GM12878 (cell line): Measurements from ENCODE around the gene NOXA1. TPM values are rescaled to one million over a fixed set of nuclear protein-coding genes. Genes with fewer than 3 reads are reported as not detected.

ENCODE experiments used
- ATAC-seq: fragments of 200-7000 bp; cut with Tn5 transposase; 3 replicates; pipeline ENCODE4 v1.9.1; 2020; ENCODE audit warnings: mild to moderate bottlenecking, moderate library complexity
- BruUV-seq: library from RNA; stranded (reverse); fragments of 400-500 nt; replicated peaks from 2 replicates; lab custom pipeline; 2021; lab: Mats Ljungman, UMichigan
- CTCF ChIA-PET: fragments of 300-600 bp; sonication (Branson Sonifier 250); formaldehyde crosslinking; extraction: SDS; loops from one replicate; lab custom pipeline; 2021; ENCODE audit warnings: inconsistent platforms; lab: Yijun Ruan, JAX
- POLR2A ChIA-PET: fragments of 350-600 bp; formaldehyde crosslinking; extraction: SDS; loops from one replicate; lab custom pipeline; 2021; ENCODE audit warnings: inconsistent platforms; lab: Charles Lee
- RAD21 ChIA-PET: fragments of 300-600 bp; sonication (Branson Sonifier 250); formaldehyde crosslinking; loops from one replicate; lab custom pipeline; 2023; ENCODE audit warnings: antibody characterized with exemption; ENCODE audit not compliant: unreplicated experiment; lab: Charles Lee
- SMC1A ChIA-PET: fragments of 300-600 bp; sonication (Branson Sonifier 250); formaldehyde crosslinking; loops from one replicate; lab custom pipeline; 2023; ENCODE audit not compliant: unreplicated experiment, uncharacterized antibody; lab: Charles Lee
- DNase-seq: peaks from one replicate; pipeline ENCODE4 v3.0.0-alpha.2; 2011; ENCODE audit warnings: low read depth, low spot score
- FAIRE-seq: peaks from 3 replicates; lab custom pipeline; 2011; peaks lifted over from hg19 to GRCh38; lab: Jason Lieb, UNC
- H2AFZ ChIP-seq: 2 replicates; pipeline ENCODE4 v1.6.0; 2011; ENCODE audit warnings: low read depth, low read length, control low read depth; ENCODE audit not compliant: control insufficient read depth
- H3K27ac ChIP-seq: 2 replicates; pipeline ENCODE4 v1.5.1; 2011; ENCODE audit warnings: control low read depth; ENCODE audit not compliant: control insufficient read depth, insufficient read depth
- H3K27me3 ChIP-seq, 2 experiments: replicated peaks in 1 of 2; 2 replicates each; pipeline versions ENCODE4 v1.6.0 to v1.6.1; 2011; ENCODE audit warnings: low read length in 1 of 2; ENCODE audit not compliant: control insufficient read depth in 2 of 2, insufficient read depth in 2 of 2
- H3K36me3 ChIP-seq, 2 experiments: 2 replicates each; pipeline ENCODE4 v1.5.1; 2011; ENCODE audit warnings: low read length in 1 of 2; ENCODE audit not compliant: control insufficient read depth in 2 of 2, insufficient read depth in 2 of 2
- H3K4me1 ChIP-seq: 2 replicates; pipeline ENCODE4 v1.6.1; 2011; ENCODE audit warnings: mild to moderate bottlenecking, low read length, moderate library complexity, mixed read lengths; ENCODE audit not compliant: control insufficient read depth, insufficient read depth
- H3K4me2 ChIP-seq: 2 replicates; pipeline ENCODE4 v1.6.0; 2011; ENCODE audit warnings: control low read depth; ENCODE audit not compliant: control insufficient read depth, insufficient read depth
- H3K4me3 ChIP-seq: fragments of 200-600 bp; sonication (generic); 2 replicates; pipeline ENCODE4 v1.5.1; 2016
- H3K79me2 ChIP-seq: 2 replicates; pipeline ENCODE4 v1.6.0; 2011; ENCODE audit warnings: low read length; ENCODE audit not compliant: control insufficient read depth, insufficient read depth
- H3K9ac ChIP-seq: 2 replicates; pipeline ENCODE4 v1.8.0; 2011; ENCODE audit warnings: low read length, control low read depth, mixed read lengths; ENCODE audit not compliant: control insufficient read depth, insufficient read depth
- H3K9me3 ChIP-seq: replicated peaks from 3 replicates; pipeline ENCODE4 v1.5.1; 2011; ENCODE audit warnings: mild to moderate bottlenecking, low read length; ENCODE audit not compliant: control insufficient read depth, insufficient read depth
- H4K20me1 ChIP-seq: 2 replicates; pipeline ENCODE4 v1.6.0; 2011; ENCODE audit not compliant: control insufficient read depth, insufficient read depth
- CEBPZ ChIP-seq: fragments of 150-350 bp; IDR thresholded peaks from 2 replicates; pipeline ENCODE4 v1.6.1; 2016; ENCODE audit warnings: low read depth, low read length
- ESRRA ChIP-seq: IDR thresholded peaks from 2 replicates; pipeline ENCODE4 v1.6.1; 2012; ENCODE audit warnings: mild to moderate bottlenecking, low read length, improper control_type of control experiment
- NFXL1 ChIP-seq: fragments of 450-650 bp; IDR thresholded peaks from 2 replicates; pipeline ENCODE4 v1.6.1; 2017; ENCODE audit warnings: antibody characterized with exemption, mild to moderate bottlenecking, borderline replicate concordance
- SMAD1 ChIP-seq: fragments of 450-650 bp; IDR thresholded peaks from 2 replicates; pipeline ENCODE4 v1.6.1; 2018; ENCODE audit warnings: mild to moderate bottlenecking, low read depth; ENCODE audit not compliant: partially characterized antibody
- SP1 ChIP-seq: IDR thresholded peaks from one replicate; pipeline ENCODE4 v1.6.1; 2011; ENCODE audit warnings: low read depth, low read length
- WGBS: methylation state at CpG from one replicate; pipeline ENCODE4 v1.1.6; 2016; ENCODE audit warnings: low lambda C conversion rate; ENCODE audit not compliant: insufficient replicate concordance, insufficient coverage; ENCODE audit errors: missing lambda C conversion rate; 5-methylcytosine and 5-hydroxymethylcytosine counted together
- in situ Hi-C: fragments of 300-500 bp; cut with MboI; formaldehyde crosslinking; loops from 9 replicates; pipeline ENCODE4 v1.14.3; 2018; ENCODE audit warnings: mixed read lengths
- intact Hi-C: fragments of 100-400 bp; cut with micrococcal nuclease; formaldehyde crosslinking; loops from one replicate; pipeline ENCODE4 v1.14.2; 2022; ENCODE audit not compliant: unreplicated experiment
- polyA plus RNA-seq, 11 experiments: library from polyadenylated mRNA; depleted of rRNA in 4 of 11; unstranded in 6 of 11; stranded (reverse) in 5 of 11; fragments of >200 nt; fragmentation: Nextera tagmentation in 4 of 11; fragmentation: Illumina TruSeq in 1 of 11; extraction: Ambion mirVana in 4 of 11; extraction: Trizol in 1 of 11; gene quantifications; 1 replicate in 1 of 11; 2 replicates in 10 of 11; pipeline versions ENCODE4 v1.2.1 to v1.2.3, GENCODE V29; 2011 to 2016; ENCODE audit warnings: inconsistent platforms in 2 of 11, missing spikeins in 2 of 11, low read depth in 1 of 11
- total RNA-seq, 4 experiments: library from RNA; depleted of rRNA in 3 of 4; stranded (reverse); fragments of >200 nt in 3 of 4; fragmentation: Illumina TruSeq in 1 of 4; extraction: Trizol in 1 of 4; gene quantifications; 2 replicates each; pipeline versions ENCODE4 v1.2.1 to v1.2.3, GENCODE V29; 2013 to 2021

Gene NOXA1
- total and polyA plus RNA-seq, 10 of the 15 experiments (the other 5 are each of a cell fraction or from before 2014, with no cell fraction given) = 0.08 to 0.20 TPM; not detected in 8

- intact Hi-C loops = no loop called here
- FAIRE-seq (no peak), ATAC-seq (no peak), DNase-seq (no peak)
- no peaks in the 10 kb centered on the region for H3K36me3 ChIP-seq
- H4K20me1 ChIP-seq = no peaks in the 10 kb centered on the region
- no peak overlapping the region for H3K4me2 ChIP-seq
- H3K79me2 ChIP-seq = no peaks in the 10 kb centered on the region
- H2AFZ ChIP-seq = no peak overlapping the region
- 0 out of 2 replicates have a peak, but pooled peaks cover 6% of the 10 kb centered on the region for H3K4me1 ChIP-seq
- in situ Hi-C loops = no loop called here
- SMC1A ChIA-PET = no interaction called here
- POLR2A ChIA-PET = no interaction called here
- H3K27me3 ChIP-seq = no peaks in the 10 kb centered on the region
- whole genome bisulfite sequencing = 48% methylated on average over 41 of the region's 43 CpGs
- CTCF ChIA-PET = no interaction called here
- no peak for TF ChIP-seq ESRRA
- no peak for TF ChIP-seq CEBPZ
- TF ChIP-seq SP1 = no peak
- no peak for TF ChIP-seq NFXL1
- TF ChIP-seq SMAD1 = no peak
- no peaks in the 10 kb centered on the region for H3K9me3 ChIP-seq
- no peak overlapping the region for H3K27ac ChIP-seq
- no peak overlapping the region for H3K4me3 ChIP-seq
- no peak overlapping the region for H3K9ac ChIP-seq
- no TSS peak for BruUV-seq
- RAD21 ChIA-PET = no interaction called here
These were observed 11.5 kb downstream of the NOXA1 start for GRCh38 chr9:137434498-137435380.
